Ovary (tissue), 9 donors: ENCODE results near the gene GPN1. TPM values are rescaled to one million over a fixed set of nuclear protein-coding genes. Genes with fewer than 3 reads are reported as not detected.

Source experiments
- DNase-seq, 5 donors: peaks; one replicate each; pipeline ENCODE4 v3.0.0-alpha.2; 2019 to 2020
- H3K27ac ChIP-seq, 2 donors: fragments of 200-600 bp; one replicate each; pipeline versions ENCODE4 v1.5.1 to v1.8.0; 2019 to 2022
- H3K27me3 ChIP-seq: fragments of 200-600 bp; one replicate; pipeline ENCODE4 v1.8.0; 2022
- H3K36me3 ChIP-seq: fragments of 200-600 bp; sonication (generic); one replicate; pipeline ENCODE4 v1.5.1; 2019
- H3K4me1 ChIP-seq: one replicate; pipeline ENCODE4 v1.8.1; 2013; ENCODE audit warnings: mild to moderate bottlenecking, moderate library complexity; ENCODE audit not compliant: insufficient read depth
- H3K4me3 ChIP-seq: fragments of 200-600 bp; sonication (generic); one replicate; pipeline ENCODE4 v1.5.1; 2017
- H3K9me3 ChIP-seq, 2 donors: fragments of 200-600 bp in 1 of 2; sonication (generic) in 1 of 2; one replicate each; pipeline versions ENCODE4 v1.5.1 to v1.8.1; 2013 to 2019; ENCODE audit warnings: mild to moderate bottlenecking in 1 of 2, moderate library complexity in 1 of 2
- CTCF ChIP-seq, 3 donors: fragments of 450-650 bp in 2 of 3; fragments of 200-600 bp in 1 of 3; IDR thresholded peaks; one replicate each; pipeline versions ENCODE4 v1.5.1 to v1.8.0; 2016 to 2022; ENCODE audit warnings: antibody characterized with exemption in 3 of 3, mild to moderate bottlenecking in 1 of 3
- EP300 ChIP-seq: sonication (generic); formaldehyde crosslinking; IDR thresholded peaks from one replicate; pipeline ENCODE4 v1.6.1; 2017; ENCODE audit warnings: antibody characterized with exemption
- POLR2A ChIP-seq: fragments of 450-650 bp; IDR thresholded peaks from one replicate; pipeline ENCODE4 v1.6.1; 2017; ENCODE audit warnings: antibody characterized with exemption, mild to moderate bottlenecking, moderate library complexity
- WGBS, 3 donors: extraction: QIAGEN DNeasy Blood & Tissue Kit in 1 of 3; methylation state at CpG; one replicate each; pipeline versions ENCODE4 v1.1.5 to v1.1.7; 2013 to 2017; 5-methylcytosine and 5-hydroxymethylcytosine counted together
- intact Hi-C, 4 donors: fragments of 100-400 bp; cut with DNase I; formaldehyde crosslinking; loops; one replicate each; pipeline versions ENCODE4 v1.11.0 to v1.15.1; 2022 to 2023
- polyA plus RNA-seq, 2 donors: library from polyadenylated mRNA; stranded (reverse); fragments of 200-250 nt in 1 of 2; fragments of 350-450 nt in 1 of 2; fragmentation: Illumina TruSeq in 1 of 2; extraction: RNeasy Lipid Tissue Mini Kit (QIAGEN cat#74804) in 1 of 2; gene quantifications; one replicate each; pipeline ENCODE4 v1.2.3, GENCODE V29; 2013 to 2014
- total RNA-seq, 7 donors: library from RNA; depleted of rRNA in 2 of 7; stranded (reverse); fragments of >200 nt in 2 of 7; fragmentation: NEBNext Ultra II Directional in 3 of 7; extraction: Animal tissue kit (Norgen Biotek cat#: 25700) in 3 of 7; gene quantifications; one replicate each; pipeline versions ENCODE4 v1.1.0 to v1.2.4, GENCODE V29; 2016 to 2023
- donor health status: DM: no; HTN: no; CAD: no; lungs with moderate emphysema.
- donor health status: DM: no; HTN: no; CAD: no.
- donor health status: Bipolar disorder and iron deficiency.
- donor health status: DM: yes; HTN: yes; CAD: no.
- donor health status: DM: no; HTN: no; CAD: no.
- donor health status: DM: yes; HTN: yes; CAD: no.

GPN1 gene
- total and polyA plus RNA-seq, 9 donors: 15.1 to 48.3 (median 21.4) TPM

- Histone ChIP-seq H3K9me3 (no peaks in the 10 kb centered on the region), H3K36me3 (no peaks in the 10 kb centered on the region), H3K4me1 (peaks cover 4% of the 10 kb centered on the region), H3K27ac (no peak overlapping the region), H3K27me3 (no peaks in the 10 kb centered on the region), H3K4me3 (no peak overlapping the region)
- WGBS, 3 donors: 94 to 99% (median 96%) methylated on average over 2 of the region's 2 CpGs
- DNase-seq: no peak
- TF ChIP-seq EP300: no peak
- TF ChIP-seq POLR2A: no peak
- TF ChIP-seq CTCF (IDR thresholded peaks at IDR 0.05): no peak
- intact Hi-C loops: no loop called here
Measured at GRCh38 chr2:27634291-27634690, 5.4 kb downstream of the GPN1 start.

GRCh38 chr2:27636766-27637165 lies 7.9 kb downstream of the GPN1 start:
- H3K36me3 ChIP-seq: no peaks in the 10 kb centered on the region
- no peak for TF ChIP-seq POLR2A
- no peak for TF ChIP-seq CTCF (IDR thresholded peaks at IDR 0.05)
- no peak for TF ChIP-seq EP300
- DNase-seq: no peak
- intact Hi-C loops: no loop called here
- no peaks in the 10 kb centered on the region for H3K27me3 ChIP-seq
- no peak overlapping the region for H3K4me3 ChIP-seq
- 86 to 95% (median 90%) methylated on average over 5 of the region's 5 CpGs for WGBS, 3 donors
- no peaks in the 10 kb centered on the region for H3K4me1 ChIP-seq
- H3K9me3 ChIP-seq: no peaks in the 10 kb centered on the region
- no peak overlapping the region for H3K27ac ChIP-seq

GRCh38 chr2:27638037-27638637 lies 9.3 kb downstream of the GPN1 start:
- no peak overlapping the region for H3K27ac ChIP-seq
- TF ChIP-seq CTCF (IDR thresholded peaks at IDR 0.05): no peak
- TF ChIP-seq EP300: no peak
- TF ChIP-seq POLR2A: no peak
- H3K9me3 ChIP-seq: no peaks in the 10 kb centered on the region
- no peaks in the 10 kb centered on the region for H3K36me3 ChIP-seq
- H3K4me3 ChIP-seq: no peak overlapping the region
- no peaks in the 10 kb centered on the region for H3K4me1 ChIP-seq
- H3K27me3 ChIP-seq: no peaks in the 10 kb centered on the region
- DNase-seq: no peak
- intact Hi-C loops: no loop called here
- 88 to 92% (median 91%) methylated on average over 3 of the region's 3 CpGs for WGBS, 3 donors

- Histone ChIP-seq H3K4me3 (no peak overlapping the region), H3K9me3 (no peaks in the 10 kb centered on the region), H3K36me3 (no peaks in the 10 kb centered on the region), H3K4me1 (no peaks in the 10 kb centered on the region), H3K27me3 (no peaks in the 10 kb centered on the region), H3K27ac (no peak overlapping the region)
- TF ChIP-seq POLR2A (no peak), EP300 (no peak), CTCF (IDR thresholded peaks at IDR 0.05) (no peak)
- intact Hi-C loops: no loop called here
- 57 to 90% (median 87%) methylated on average over 3 of the region's 3 CpGs for WGBS, 3 donors
- DNase-seq: no peak
Measured at GRCh38 chr2:27638709-27639108, 9.9 kb downstream of the GPN1 start.
